HepG2 (cell line): ENCODE results near the gene USP12. TPM values are rescaled to one million over a fixed set of nuclear protein-coding genes. Genes with fewer than 3 reads are reported as not detected.

Source experiments
- ATAC-seq: fragments of 200-7000 bp; cut with Tn5 transposase; 3 replicates; pipeline ENCODE4 v1.9.1; 2020; ENCODE audit warnings: mild to moderate bottlenecking, moderate library complexity
- BruUV-seq: library from RNA; stranded (reverse); fragments of 400-500 nt; replicated peaks from 2 replicates; lab custom pipeline; 2021; lab: Mats Ljungman, UMichigan
- CTCF ChIA-PET: fragments of 300-600 bp; formaldehyde crosslinking; extraction: SDS; loops from one replicate; lab custom pipeline; 2021; ENCODE audit warnings: low total read pairs, inconsistent platforms, low intra/inter-chr PET ratio; lab: Yijun Ruan, JAX
- POLR2A ChIA-PET: fragments of 350-600 bp; sonication (Branson Sonifier 250); formaldehyde crosslinking; loops from one replicate; lab custom pipeline; 2020; ENCODE audit warnings: antibody characterized with exemption, inconsistent platforms; lab: Yijun Ruan, JAX
- DNase-seq: peaks from one replicate; pipeline ENCODE4 v3.0.0-alpha.2; 2015; ENCODE audit warnings: low spot score
- FAIRE-seq: peaks from 3 replicates; lab custom pipeline; 2011; peaks lifted over from hg19 to GRCh38; lab: Jason Lieb, UNC
- H2AFZ ChIP-seq: one replicate; pipeline ENCODE4 v1.6.1; 2011; ENCODE audit warnings: low read length, inconsistent platforms
- H3K27ac ChIP-seq: fragments of 300-600 bp; 3 replicates; pipeline ENCODE4 v1.8.0; 2011; ENCODE audit warnings: mixed run types, mild to moderate bottlenecking, mixed read lengths, low read length, inconsistent platforms; ENCODE audit not compliant: insufficient read depth; ENCODE audit errors: extremely low read length
- H3K27me3 ChIP-seq, 2 experiments: fragments of 200-600 bp in 1 of 2; 2 replicates in 1 of 2; 3 replicates in 1 of 2; pipeline versions ENCODE4 v1.6.0 to v1.8.0; 2011; ENCODE audit warnings: low read length in 2 of 2, mild to moderate bottlenecking in 2 of 2, moderate library complexity in 2 of 2, inconsistent platforms in 1 of 2; ENCODE audit not compliant: insufficient read depth in 2 of 2, control insufficient read depth in 1 of 2
- H3K36me3 ChIP-seq, 2 experiments: fragments of 200-600 bp in 1 of 2; replicated peaks in 1 of 2; 2 replicates in 1 of 2; 3 replicates in 1 of 2; pipeline versions ENCODE4 v1.5.1 to v1.8.0; 2011; ENCODE audit warnings: low read length in 2 of 2, inconsistent platforms in 1 of 2; ENCODE audit not compliant: insufficient read depth in 2 of 2, control insufficient read depth in 1 of 2
- H3K4me1 ChIP-seq: 2 replicates; pipeline ENCODE4 v1.5.1; 2012; ENCODE audit warnings: low read length, inconsistent platforms; ENCODE audit not compliant: insufficient read depth
- H3K4me2 ChIP-seq: 2 replicates; pipeline ENCODE4 v1.6.0; 2011; ENCODE audit warnings: low read depth, low read length, inconsistent platforms
- H3K4me3 ChIP-seq, 3 experiments: fragments of 200-600 bp in 1 of 3; sonication (generic), shearing (Covaris generic) in 1 of 3; replicated peaks in 1 of 3; 2 replicates each; pipeline ENCODE4 v1.5.1; 2011 to 2016; ENCODE audit warnings: low read length in 3 of 3, inconsistent platforms in 2 of 3, low read depth in 2 of 3, mild to moderate bottlenecking in 2 of 3, control low read depth in 1 of 3, mixed read lengths in 1 of 3; ENCODE audit not compliant: insufficient read depth in 1 of 3
- H3K79me2 ChIP-seq: one replicate; pipeline ENCODE4 v1.6.1; 2011; ENCODE audit warnings: low read length, inconsistent platforms; ENCODE audit not compliant: insufficient read depth
- H3K9ac ChIP-seq: 2 replicates; pipeline ENCODE4 v1.6.0; 2011; ENCODE audit warnings: mild to moderate bottlenecking, low read depth, low read length, inconsistent platforms; ENCODE audit not compliant: insufficient read depth
- H3K9me3 ChIP-seq: 2 replicates; pipeline ENCODE4 v1.5.1; 2012; ENCODE audit warnings: mild to moderate bottlenecking, low read length
- H4K20me1 ChIP-seq: 2 replicates; pipeline ENCODE4 v1.6.0; 2011; ENCODE audit warnings: inconsistent platforms, mild to moderate bottlenecking, low read length, moderate library complexity; ENCODE audit not compliant: insufficient read depth
- ARID5B ChIP-seq: IDR thresholded peaks from 2 replicates; pipeline ENCODE4 v1.4.0; 2020; ENCODE audit warnings: mild to moderate bottlenecking, missing genetic modification reagents
- CREB1 ChIP-seq, 2 experiments: fragments of 450-650 bp in 1 of 2; IDR thresholded peaks; 2 replicates each; pipeline ENCODE4 v1.6.1; 2016 to 2017; ENCODE audit warnings: control low read depth in 1 of 2, mild to moderate bottlenecking in 1 of 2, missing compliant biosample characterization in 1 of 2, missing genetic modification characterization in 1 of 2
- ELF1 ChIP-seq: sonication (generic); formaldehyde crosslinking; IDR thresholded peaks from 2 replicates; pipeline ENCODE4 v1.4.0; 2020; ENCODE audit warnings: missing genetic modification reagents
- TCF7L2 ChIP-seq: IDR thresholded peaks from 2 replicates; pipeline ENCODE4 v1.6.1; 2011; ENCODE audit warnings: mild to moderate bottlenecking, low read depth, low read length, moderate library complexity
- U2AF1 ChIP-seq: fragments of 200-400 bp; formaldehyde crosslinking; optimal IDR thresholded peaks from 2 replicates; pipeline ENCODE3; 2017; ENCODE audit warnings: mild to moderate bottlenecking, low read depth, low read length
- ZNF547 ChIP-seq: sonication (generic); formaldehyde crosslinking; IDR thresholded peaks from 2 replicates; pipeline ENCODE4 v1.5.1; 2020; ENCODE audit warnings: mild to moderate bottlenecking, missing genetic modification reagents
- ZNF616 ChIP-seq: sonication (generic); formaldehyde crosslinking; IDR thresholded peaks from 2 replicates; pipeline ENCODE4 v1.5.0; 2020; ENCODE audit warnings: low read depth, mild to moderate bottlenecking, missing genetic modification reagents
- WGBS: methylation state at CpG from one replicate; pipeline ENCODE4 v1.1.6; 2017; ENCODE audit warnings: low lambda C conversion rate; 5-methylcytosine and 5-hydroxymethylcytosine counted together
- in situ Hi-C: cut with HindIII; loops from 2 replicates; pipeline ENCODE4 v1.10.0; 2017; ENCODE audit warnings: low pct_unique_long_range_greater_than_20kb; ENCODE audit not compliant: extremely low pct_ligation_motif_present
- intact Hi-C: fragments of 100-400 bp; cut with micrococcal nuclease; formaldehyde crosslinking; loops from one replicate; pipeline ENCODE4 v1.10.0; 2022; ENCODE audit not compliant: unreplicated experiment
- polyA plus RNA-seq, 8 experiments: library from polyadenylated mRNA; depleted of rRNA in 3 of 8; stranded (reverse) in 7 of 8; unstranded in 1 of 8; fragments of >200 nt; fragmentation: Illumina TruSeq in 4 of 8; extraction: Trizol in 4 of 8; gene quantifications; 2 replicates each; pipeline versions ENCODE4 v1.2.1 to v1.2.3, GENCODE V29; 2011 to 2016; ENCODE audit warnings: low read depth in 4 of 8, missing spikeins in 1 of 8, mixed read lengths in 1 of 8; ENCODE audit not compliant: insufficient read depth in 1 of 8
- total RNA-seq, 5 experiments: library from RNA; depleted of rRNA; stranded (reverse); fragments of >200 nt; fragmentation: Illumina TruSeq; extraction: Trizol; gene quantifications; 2 replicates each; pipeline ENCODE4 v1.2.3, GENCODE V29; 2016; ENCODE audit warnings: low read depth in 1 of 5
- TF ChIP-seq, protein P1 (sequence below): fragments of 450-650 bp; IDR thresholded peaks from 2 replicates; pipeline ENCODE4 v1.6.1; 2017; ENCODE audit warnings: mild to moderate bottlenecking
- TF ChIP-seq, protein P2 (sequence below): sonication (generic); formaldehyde crosslinking; IDR thresholded peaks from 2 replicates; pipeline ENCODE4 v1.5.0; 2020; ENCODE audit warnings: missing genetic modification reagents

The USP12 gene
- total and polyA plus RNA-seq, 2 of the 13 experiments (the other 11 are each of a cell fraction or from before 2014, with no cell fraction given): 9.8 to 19.5 TPM

DNA sequence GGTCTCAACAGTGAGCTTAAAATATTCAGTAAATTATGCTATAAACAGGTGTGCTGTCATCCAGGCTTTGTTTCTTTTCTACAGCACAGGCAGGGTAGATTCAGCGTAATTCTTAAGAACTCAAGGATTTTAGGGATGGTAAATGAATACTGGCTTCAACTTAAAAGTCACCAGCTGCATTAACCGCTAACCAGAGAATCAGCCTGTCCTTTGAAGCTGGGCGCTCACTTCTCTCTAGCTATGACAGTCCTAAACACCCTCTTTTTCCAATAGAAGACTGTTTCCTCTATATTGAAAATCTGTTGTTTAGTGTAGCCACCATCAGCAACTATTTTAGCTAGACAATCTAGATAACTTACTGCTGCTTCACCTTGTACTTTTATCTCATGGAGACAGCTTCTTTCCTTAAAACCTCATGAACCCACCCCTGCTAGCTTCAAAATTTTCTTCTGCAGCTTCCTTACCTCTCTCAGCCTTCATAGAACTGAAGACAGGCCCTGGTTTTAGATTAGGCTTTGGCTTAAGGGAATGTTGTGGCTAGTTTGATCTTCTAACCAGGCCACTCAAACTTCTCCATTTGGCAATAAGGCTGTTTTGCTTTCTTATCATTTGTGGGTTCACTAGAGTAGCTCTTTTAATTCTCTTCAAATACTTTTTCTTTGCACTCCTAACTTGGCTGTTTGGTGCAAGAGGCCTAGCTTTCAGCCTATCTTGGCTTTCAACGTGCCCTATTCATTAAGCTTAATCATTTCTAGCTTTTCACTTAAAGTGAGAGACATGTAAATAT lies 89.5 kb downstream of the USP12 start (continued):
- TF ChIP-seq U2AF1 (no peak), CREB1 (IDR thresholded peaks at IDR 0.05) (no peak), CREB1 (CRISPR knock-in tag; IDR thresholded peaks at IDR 0.05) (no peak), ZNF616 (CRISPR knock-in tag) (no peak)

DNA sequence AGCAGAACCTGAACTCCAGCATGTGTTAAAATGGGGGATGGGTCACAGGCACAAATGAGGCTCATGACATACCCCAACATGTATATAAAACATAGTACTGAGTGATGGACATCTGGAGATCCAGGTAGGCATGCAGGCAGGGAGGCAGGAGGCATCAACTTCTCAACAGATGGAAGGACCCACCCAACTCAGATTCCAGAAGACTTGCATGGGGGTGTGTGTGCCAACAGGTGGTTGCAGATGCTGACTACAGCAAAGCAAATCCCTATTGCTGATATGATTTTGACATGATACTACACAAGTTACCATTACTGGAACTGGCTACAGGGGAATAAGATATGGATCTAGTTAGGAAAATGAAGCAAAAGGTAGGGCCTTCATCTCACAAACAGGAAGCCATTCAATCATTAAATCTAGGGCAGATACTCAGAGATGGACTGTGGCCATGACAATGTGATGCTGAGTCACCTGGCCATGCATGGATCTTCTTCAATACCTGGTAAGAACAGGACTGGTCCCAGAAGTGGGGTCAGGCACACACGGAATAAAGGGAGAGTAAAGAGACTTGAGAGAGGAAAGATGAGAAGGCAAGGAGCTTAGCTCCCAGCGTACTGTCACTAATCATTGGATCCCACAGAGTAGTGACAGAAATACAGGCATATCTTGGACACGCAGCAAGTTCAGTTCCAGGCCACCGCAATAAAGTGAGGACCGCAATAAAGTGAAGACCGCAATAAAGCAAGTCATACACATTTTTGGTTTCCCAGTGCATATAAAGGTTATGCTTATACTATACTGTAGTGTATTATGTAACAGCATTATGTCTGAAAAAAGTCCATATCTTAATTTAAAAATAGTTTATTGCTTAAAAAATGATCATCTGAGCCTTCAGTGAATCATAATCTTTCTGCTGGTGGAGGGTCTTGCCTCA lies 91.3 kb downstream of the USP12 start:
- H4K20me1 ChIP-seq: no peaks in the 10 kb centered on the region
- no peaks in the 10 kb centered on the region for H3K27me3 ChIP-seq
- H3K9ac ChIP-seq: no peak overlapping the region
- ATAC-seq: no peak
- H3K4me3 ChIP-seq: no peak overlapping the region
- in situ Hi-C loops (no loop called here), intact Hi-C loops (no loop called here)
- FAIRE-seq: no peak
- H3K79me2 ChIP-seq: no peaks in the 10 kb centered on the region
- POLR2A ChIA-PET: no interaction called here
- WGBS: 100% methylated on average over 6 of the region's 6 CpGs
- BruUV-seq: no TSS peak
- H3K4me2 ChIP-seq: no peak overlapping the region
- H3K9me3 ChIP-seq: no peaks in the 10 kb centered on the region
- no peak for DNase-seq
- H2AFZ ChIP-seq: no peak overlapping the region
- no peaks in the 10 kb centered on the region for H3K4me1 ChIP-seq
- H3K36me3 ChIP-seq: peaks cover 0 to 5% of the 10 kb centered on the region in 2 experiments; a peak in 3 of 5 replicates
- CTCF ChIA-PET: no interaction called here
- H3K27ac ChIP-seq: no peak overlapping the region
- TF ChIP-seq, protein P1, sequence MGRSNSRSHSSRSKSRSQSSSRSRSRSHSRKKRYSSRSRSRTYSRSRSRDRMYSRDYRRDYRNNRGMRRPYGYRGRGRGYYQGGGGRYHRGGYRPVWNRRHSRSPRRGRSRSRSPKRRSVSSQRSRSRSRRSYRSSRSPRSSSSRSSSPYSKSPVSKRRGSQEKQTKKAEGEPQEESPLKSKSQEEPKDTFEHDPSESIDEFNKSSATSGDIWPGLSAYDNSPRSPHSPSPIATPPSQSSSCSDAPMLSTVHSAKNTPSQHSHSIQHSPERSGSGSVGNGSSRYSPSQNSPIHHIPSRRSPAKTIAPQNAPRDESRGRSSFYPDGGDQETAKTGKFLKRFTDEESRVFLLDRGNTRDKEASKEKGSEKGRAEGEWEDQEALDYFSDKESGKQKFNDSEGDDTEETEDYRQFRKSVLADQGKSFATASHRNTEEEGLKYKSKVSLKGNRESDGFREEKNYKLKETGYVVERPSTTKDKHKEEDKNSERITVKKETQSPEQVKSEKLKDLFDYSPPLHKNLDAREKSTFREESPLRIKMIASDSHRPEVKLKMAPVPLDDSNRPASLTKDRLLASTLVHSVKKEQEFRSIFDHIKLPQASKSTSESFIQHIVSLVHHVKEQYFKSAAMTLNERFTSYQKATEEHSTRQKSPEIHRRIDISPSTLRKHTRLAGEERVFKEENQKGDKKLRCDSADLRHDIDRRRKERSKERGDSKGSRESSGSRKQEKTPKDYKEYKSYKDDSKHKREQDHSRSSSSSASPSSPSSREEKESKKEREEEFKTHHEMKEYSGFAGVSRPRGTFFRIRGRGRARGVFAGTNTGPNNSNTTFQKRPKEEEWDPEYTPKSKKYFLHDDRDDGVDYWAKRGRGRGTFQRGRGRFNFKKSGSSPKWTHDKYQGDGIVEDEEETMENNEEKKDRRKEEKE: no peak
- TF ChIP-seq ARID5B: no peak
- TF ChIP-seq ELF1 (CRISPR knock-in tag): no peak
- TF ChIP-seq ZNF547: no peak
- TF ChIP-seq, protein P2, sequence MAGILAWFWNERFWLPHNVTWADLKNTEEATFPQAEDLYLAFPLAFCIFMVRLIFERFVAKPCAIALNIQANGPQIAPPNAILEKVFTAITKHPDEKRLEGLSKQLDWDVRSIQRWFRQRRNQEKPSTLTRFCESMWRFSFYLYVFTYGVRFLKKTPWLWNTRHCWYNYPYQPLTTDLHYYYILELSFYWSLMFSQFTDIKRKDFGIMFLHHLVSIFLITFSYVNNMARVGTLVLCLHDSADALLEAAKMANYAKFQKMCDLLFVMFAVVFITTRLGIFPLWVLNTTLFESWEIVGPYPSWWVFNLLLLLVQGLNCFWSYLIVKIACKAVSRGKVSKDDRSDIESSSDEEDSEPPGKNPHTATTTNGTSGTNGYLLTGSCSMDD (CRISPR knock-in tag): no peak
- TF ChIP-seq TCF7L2: no peak
